SH-SY5Y (cell line): ENCODE results near the gene MTA1.

ENCODE experiments used
- GATA2 ChIP-seq: IDR thresholded peaks from 2 replicates; pipeline ENCODE4 v1.6.1; 2011; ENCODE audit warnings: mild to moderate bottlenecking, low read depth, low read length
- GATA3 ChIP-seq: IDR thresholded peaks from 2 replicates; pipeline ENCODE4 v1.6.1; 2011; ENCODE audit warnings: low read depth, mild to moderate bottlenecking, low read length, moderate library complexity

- TF ChIP-seq GATA2 (no peak), GATA3 (no peak)
Measured at GRCh38 chr14:105449276-105450122, 29.9 kb downstream of the MTA1 start.
